ENCODE measurements around the gene PIK3IP1. TPM values are rescaled to one million over a fixed set of nuclear protein-coding genes. Genes with fewer than 3 reads are reported as not detected.

The PIK3IP1 gene
- total RNA-seq, 1 experiment from 2014 or later: 3.7 TPM

Other genes with a start within 250 kb of the PIK3IP1 start
- 26.0 and 37.7 TPM in 2 replicates for gene SMTN, start 211.2 kb downstream of the PIK3IP1 start, total RNA-seq (2014; rRNA removed; shearing (Covaris generic); ENCODE audit: low replicate concordance)
- 72.5 and 98.8 TPM in 2 replicates for gene SELENOM, start 184.9 kb downstream of the PIK3IP1 start, total RNA-seq (2014; rRNA removed; shearing (Covaris generic); ENCODE audit: low replicate concordance)
- gene INPP5J, start 169.5 kb downstream of the PIK3IP1 start, total RNA-seq (2014; rRNA removed; shearing (Covaris generic); ENCODE audit: low replicate concordance): not detected in 2 replicates
- gene PLA2G3, start 152.0 kb downstream of the PIK3IP1 start, total RNA-seq (2014; rRNA removed; shearing (Covaris generic); ENCODE audit: low replicate concordance): not detected in 2 replicates
- 39.1 and 46.0 TPM in 2 replicates for gene RNF185, start 132.3 kb downstream of the PIK3IP1 start, total RNA-seq (2014; rRNA removed; shearing (Covaris generic); ENCODE audit: low replicate concordance)
- gene LIMK2, start 80.2 kb downstream of the PIK3IP1 start, total RNA-seq (2014; rRNA removed; shearing (Covaris generic); ENCODE audit: low replicate concordance): 5.3 and 7.9 TPM in 2 replicates
- 9.0 and 14.6 TPM in 2 replicates for gene PATZ1, start 53.9 kb upstream of the PIK3IP1 start, total RNA-seq (2014; rRNA removed; shearing (Covaris generic); ENCODE audit: low replicate concordance)
- gene DRG1, start 107.1 kb upstream of the PIK3IP1 start, total RNA-seq (2014; rRNA removed; shearing (Covaris generic); ENCODE audit: low replicate concordance): 51.7 and 83.5 TPM in 2 replicates
- 6.0 and 6.2 TPM in 2 replicates for gene EIF4ENIF1, start 197.4 kb upstream of the PIK3IP1 start, total RNA-seq (2014; rRNA removed; shearing (Covaris generic); ENCODE audit: low replicate concordance)
- gene SFI1, start 204.0 kb upstream of the PIK3IP1 start, total RNA-seq (2014; rRNA removed; shearing (Covaris generic); ENCODE audit: low replicate concordance): 10.7 and 12.2 TPM in 2 replicates

All from MG63 (cell line).